Activated CD4-positive, CD25-positive, alpha-beta regulatory T cell (primary cell): Measurements from ENCODE around the gene COL2A1.
"Not testable (repeated sequence)": the region's sequence is repeated elsewhere in the genome, so short reads cannot be mapped to it uniquely, and the experiment has no call there.

ENCODE experiments used
- DNase-seq, 4 experiments: peaks; one replicate each; lab custom pipeline; 2025; lab: John Stamatoyannopoulos, UW

COL2A1 gene

GRCh38 chr12:47975036-47975620 lies 29.1 kb downstream of the COL2A1 start:
- no peak for DNase-seq

- DNase-seq = no peak
Observed at GRCh38 chr12:47973870-47974269, 30.4 kb downstream of the COL2A1 start.

- no peak for DNase-seq
Observed at GRCh38 chr12:47972895-47973294, 31.4 kb downstream of the COL2A1 start.

- no peak for DNase-seq
Observed at GRCh38 chr12:47970843-47971242, 33.4 kb downstream of the COL2A1 start.

- no peak for DNase-seq
Observed at GRCh38 chr12:47969845-47970244, 34.4 kb downstream of the COL2A1 start.

GRCh38 chr12:47967461-47968321 lies 36.6 kb downstream of the COL2A1 start:
- DNase-seq = no peak

- no peak for DNase-seq
Observed at GRCh38 chr12:47965581-47965980, 38.7 kb downstream of the COL2A1 start.

GRCh38 chr12:47964106-47964728 lies 40.1 kb downstream of the COL2A1 start:
- DNase-seq = no peak

- peak; percentile 80 to 89 (median 83) for DNase-seq
Observed at GRCh38 chr12:47963340-47964040, 40.8 kb downstream of the COL2A1 start, which contains the start of gene TMEM106C. Gene TMEM106C (plus strand): TSS chr12:47963596. CDS start chr12:47964237, 641 bp downstream.

GRCh38 chr12:47962198-47962597 lies 42.1 kb downstream of the COL2A1 start:
- DNase-seq = no peak

- DNase-seq = not testable (repeated sequence)
Observed at GRCh38 chr12:47957671-47958070, 46.6 kb downstream of the COL2A1 start.

GRCh38 chr12:47955059-47955458 lies 49.2 kb downstream of the COL2A1 start:
- no peak for DNase-seq

GRCh38 chr12:47954467-47955045 lies 49.7 kb downstream of the COL2A1 start:
- DNase-seq = no peak

- no peak for DNase-seq
Observed at GRCh38 chr12:47954058-47954457, 50.2 kb downstream of the COL2A1 start.

- no peak for DNase-seq
Observed at GRCh38 chr12:47950856-47951468, 53.3 kb downstream of the COL2A1 start.

GRCh38 chr12:47949441-47950341 lies 54.6 kb downstream of the COL2A1 start:
- DNase-seq = peak in 3 of 4 experiments; percentile 10 to 24 (median 17)

- DNase-seq = no peak
Observed at GRCh38 chr12:47947341-47947740, 56.9 kb downstream of the COL2A1 start.

- no peak for DNase-seq
Observed at GRCh38 chr12:47946413-47947323, 57.6 kb downstream of the COL2A1 start.

GRCh38 chr12:47945341-47945728 lies 58.9 kb downstream of the COL2A1 start:
- DNase-seq = no peak
